Smooth muscle cell (in vitro differentiated cells): ENCODE data around the gene SMKR1. TPM values are rescaled to one million over a fixed set of nuclear protein-coding genes. Genes with fewer than 3 reads are reported as not detected.
A peak's percentile ranks its signal among the peaks of the same experiment; 100 is the strongest.

Source experiments
- DNase-seq: peaks from one replicate; lab custom pipeline; 2025; ENCODE audit not compliant: unreplicated experiment; lab: John Stamatoyannopoulos, UW
- H2AFZ ChIP-seq: fragments of 200-600 bp; sonication (generic); 2 replicates; pipeline ENCODE4 v1.6.0; 2016; ENCODE audit warnings: antibody characterized with exemption, low read depth, mild to moderate bottlenecking
- H3F3A ChIP-seq: fragments of 200-600 bp; sonication (generic); 2 replicates; pipeline ENCODE4 v1.6.0; 2017; ENCODE audit warnings: antibody characterized with exemption, low read depth
- H3K27ac ChIP-seq: fragments of 200-600 bp; sonication (generic); 2 replicates; pipeline ENCODE4 v1.5.1; 2016; ENCODE audit warnings: low read depth, mild to moderate bottlenecking
- H3K27me3 ChIP-seq: fragments of 200-600 bp; sonication (generic); 2 replicates; pipeline ENCODE4 v1.6.1; 2016; ENCODE audit warnings: low read depth, mild to moderate bottlenecking
- H3K36me3 ChIP-seq: fragments of 200-600 bp; sonication (generic); 2 replicates; pipeline ENCODE4 v1.5.1; 2016; ENCODE audit warnings: low read depth
- H3K4me1 ChIP-seq: fragments of 200-600 bp; sonication (generic); 2 replicates; pipeline ENCODE4 v1.5.1; 2016; ENCODE audit warnings: low read depth
- H3K4me2 ChIP-seq: fragments of 200-600 bp; sonication (generic); 2 replicates; pipeline ENCODE4 v1.6.0; 2016; ENCODE audit warnings: mild to moderate bottlenecking
- H3K4me3 ChIP-seq: fragments of 200-600 bp; sonication (generic); 2 replicates; pipeline ENCODE4 v1.5.1; 2016; ENCODE audit warnings: mild to moderate bottlenecking
- H3K79me2 ChIP-seq: fragments of 200-600 bp; sonication (generic); 2 replicates; pipeline ENCODE4 v1.6.0; 2016; ENCODE audit warnings: low read depth, mild to moderate bottlenecking
- H3K9ac ChIP-seq: fragments of 200-600 bp; sonication (generic); 2 replicates; pipeline ENCODE4 v1.6.0; 2016; ENCODE audit warnings: low read depth
- H3K9me3 ChIP-seq: fragments of 200-600 bp; sonication (generic); replicated peaks from 2 replicates; pipeline ENCODE4 v1.5.1; 2016; ENCODE audit warnings: low read depth
- H4K20me1 ChIP-seq: fragments of 200-600 bp; sonication (generic); 2 replicates; pipeline ENCODE4 v1.6.0; 2016; ENCODE audit warnings: low read depth
- WGBS: methylation state at CpG from one replicate; pipeline ENCODE4 v1.1.7; 2016; ENCODE audit warnings: low lambda C conversion rate; 5-methylcytosine and 5-hydroxymethylcytosine counted together
- polyA plus RNA-seq: library from polyadenylated mRNA; unstranded; fragments of >200 nt; fragmentation: Nextera tagmentation; extraction: Ambion mirVana; gene quantifications from 2 replicates; pipeline ENCODE4 v1.2.1, GENCODE V29; 2016
- total RNA-seq: library from RNA; depleted of rRNA; stranded (reverse); fragments of >200 nt; gene quantifications from 2 replicates; pipeline ENCODE4 v1.2.3, GENCODE V29; 2014
- TF ChIP-seq, protein P1 (sequence below): fragments of 200-600 bp; sonication (generic); IDR thresholded peaks from 2 replicates; pipeline ENCODE4 v1.5.1; 2017; ENCODE audit warnings: borderline replicate concordance, mild to moderate bottlenecking, antibody characterized with exemption; ENCODE audit not compliant: insufficient read depth, poor library complexity, severe bottlenecking

The SMKR1 gene
- total and polyA plus RNA-seq, 2 experiments from 2014 or later, result not detected

- no peaks in the 10 kb centered on the region for H3F3A ChIP-seq
- H3K9ac ChIP-seq, result no peak overlapping the region
- WGBS, result 21% methylated on average over 54 of the region's 58 CpGs
- H3K4me2 ChIP-seq, result peak overlapping the region; percentile 89
- H3K4me1 ChIP-seq, result peaks cover 4% of the 10 kb centered on the region
- no peaks in the 10 kb centered on the region for H3K9me3 ChIP-seq
- no peaks in the 10 kb centered on the region for H3K79me2 ChIP-seq
- H3K4me3 ChIP-seq, result peak overlapping the region; percentile 57
- peak overlapping the region; percentile 49 for H2AFZ ChIP-seq
- TF ChIP-seq, protein P1, sequence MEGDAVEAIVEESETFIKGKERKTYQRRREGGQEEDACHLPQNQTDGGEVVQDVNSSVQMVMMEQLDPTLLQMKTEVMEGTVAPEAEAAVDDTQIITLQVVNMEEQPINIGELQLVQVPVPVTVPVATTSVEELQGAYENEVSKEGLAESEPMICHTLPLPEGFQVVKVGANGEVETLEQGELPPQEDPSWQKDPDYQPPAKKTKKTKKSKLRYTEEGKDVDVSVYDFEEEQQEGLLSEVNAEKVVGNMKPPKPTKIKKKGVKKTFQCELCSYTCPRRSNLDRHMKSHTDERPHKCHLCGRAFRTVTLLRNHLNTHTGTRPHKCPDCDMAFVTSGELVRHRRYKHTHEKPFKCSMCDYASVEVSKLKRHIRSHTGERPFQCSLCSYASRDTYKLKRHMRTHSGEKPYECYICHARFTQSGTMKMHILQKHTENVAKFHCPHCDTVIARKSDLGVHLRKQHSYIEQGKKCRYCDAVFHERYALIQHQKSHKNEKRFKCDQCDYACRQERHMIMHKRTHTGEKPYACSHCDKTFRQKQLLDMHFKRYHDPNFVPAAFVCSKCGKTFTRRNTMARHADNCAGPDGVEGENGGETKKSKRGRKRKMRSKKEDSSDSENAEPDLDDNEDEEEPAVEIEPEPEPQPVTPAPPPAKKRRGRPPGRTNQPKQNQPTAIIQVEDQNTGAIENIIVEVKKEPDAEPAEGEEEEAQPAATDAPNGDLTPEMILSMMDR, result no peak
- H3K27me3 ChIP-seq, result peaks cover 44% of the 10 kb centered on the region
- DNase-seq, result no peak
- H3K27ac ChIP-seq, result no peak overlapping the region
- no peaks in the 10 kb centered on the region for H4K20me1 ChIP-seq
- H3K36me3 ChIP-seq, result no peaks in the 10 kb centered on the region
These were observed 666 bp downstream of the SMKR1 start for GRCh38 chr7:129502708-129503685.

DNA sequence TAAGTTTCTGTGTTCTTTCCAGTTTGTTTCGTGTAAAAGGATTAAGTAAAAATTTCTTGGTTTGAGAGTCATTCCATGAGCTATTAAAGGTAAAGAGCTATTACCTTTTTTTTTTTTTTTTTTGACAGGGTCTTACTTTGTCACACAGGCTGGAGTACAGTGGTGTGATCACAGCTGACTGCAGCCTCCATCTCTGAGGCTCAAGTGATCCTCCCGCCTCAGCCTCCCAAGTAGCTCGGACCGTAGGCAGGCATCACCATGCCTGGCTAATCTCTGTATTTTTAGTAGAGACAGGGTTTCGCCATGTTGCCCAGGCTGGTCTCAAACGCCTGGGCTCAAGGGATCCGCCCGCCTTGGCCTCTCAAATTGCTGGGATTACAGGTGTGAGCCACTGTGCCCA is 1.4 kb downstream of the SMKR1 start:
- H3K9me3 ChIP-seq, result no peaks in the 10 kb centered on the region
- no peak overlapping the region for H3K9ac ChIP-seq
- peaks cover 4% of the 10 kb centered on the region for H3K4me1 ChIP-seq
- H3K36me3 ChIP-seq, result no peaks in the 10 kb centered on the region
- TF ChIP-seq, protein P1, result no peak
- H3K4me2 ChIP-seq, result no peak overlapping the region
- 96% methylated on average over 8 of the region's 8 CpGs for WGBS
- no peak overlapping the region for H3K27ac ChIP-seq
- H3F3A ChIP-seq, result no peaks in the 10 kb centered on the region
- peaks cover 48% of the 10 kb centered on the region for H3K27me3 ChIP-seq
- H3K79me2 ChIP-seq, result no peaks in the 10 kb centered on the region
- no peaks in the 10 kb centered on the region for H4K20me1 ChIP-seq
- no peak overlapping the region for H2AFZ ChIP-seq
- no peak overlapping the region for H3K4me3 ChIP-seq
- DNase-seq, result no peak

- H2AFZ ChIP-seq, result no peak overlapping the region
- no peaks in the 10 kb centered on the region for H3K36me3 ChIP-seq
- H3K27me3 ChIP-seq, result peaks cover 19% of the 10 kb centered on the region
- H3K79me2 ChIP-seq, result no peaks in the 10 kb centered on the region
- TF ChIP-seq, protein P1, result no peak
- no peak overlapping the region for H3K4me2 ChIP-seq
- DNase-seq, result no peak
- no peaks in the 10 kb centered on the region for H3F3A ChIP-seq
- no peaks in the 10 kb centered on the region for H3K9me3 ChIP-seq
- H3K27ac ChIP-seq, result no peak overlapping the region
- no peak overlapping the region for H3K4me3 ChIP-seq
- H3K4me1 ChIP-seq, result no peaks in the 10 kb centered on the region
- no peak overlapping the region for H3K9ac ChIP-seq
- WGBS, result 79% methylated on average over 8 of the region's 8 CpGs
- no peaks in the 10 kb centered on the region for H4K20me1 ChIP-seq
These were observed 9.9 kb downstream of the SMKR1 start for GRCh38 chr7:129512192-129512591.
